ENCODE results near the gene RNU6-8.
A peak's percentile ranks its signal among the peaks of the same experiment; 100 is the strongest.

Gene RNU6-8

GRCh38 chr14:32201193-32201815 lies 1.8 kb downstream of the RNU6-8 start (continued):
- no peak for TF ChIP-seq ZBTB26 (tag by site-specific recombination; optimal IDR thresholded peaks at IDR 0.05)
- no peak for TF ChIP-seq ZNF292 (tag by site-specific recombination; IDR thresholded peaks at IDR 0.05; ENCODE audit: borderline replicate concordance, low read depth)
- no peak for TF ChIP-seq ZNF510 (tag by site-specific recombination; IDR thresholded peaks at IDR 0.05; ENCODE audit: insufficient replicate concordance)
- TF ChIP-seq ZNF513 (tag by site-specific recombination; IDR thresholded peaks at IDR 0.05): no peak
- no peak for TF ChIP-seq ZNF776 (tag by site-specific recombination; IDR thresholded peaks at IDR 0.05; ENCODE audit: borderline replicate concordance)
- TF ChIP-seq ZNF610 (tag by site-specific recombination; IDR thresholded peaks at IDR 0.05; ENCODE audit: borderline replicate concordance): no peak; the same call in none of the 2 replicates
- no peak for TF ChIP-seq ZNF157 (tag by site-specific recombination; IDR thresholded peaks at IDR 0.05)
- TF ChIP-seq MYNN (tag by site-specific recombination; IDR thresholded peaks at IDR 0.05; ENCODE audit: borderline replicate concordance): no peak
- TF ChIP-seq ZNF701 (tag by site-specific recombination; IDR thresholded peaks at IDR 0.05): no peak
- TF ChIP-seq KLF10 (tag by site-specific recombination; IDR thresholded peaks at IDR 0.05): peak; percentile 64
- TF ChIP-seq ZNF792 (tag by site-specific recombination; IDR thresholded peaks at IDR 0.05): no peak
- TF ChIP-seq ZNF747 (tag by site-specific recombination; IDR thresholded peaks at IDR 0.05): no peak
- no peak; the same call in 1 of the 2 replicates for TF ChIP-seq ZNF501 (tag by site-specific recombination; IDR thresholded peaks at IDR 0.05)
- no peak for TF ChIP-seq ZNF529 (tag by site-specific recombination; IDR thresholded peaks at IDR 0.05; ENCODE audit: insufficient replicate concordance)
- TF ChIP-seq ZNF133 (tag by site-specific recombination; IDR thresholded peaks at IDR 0.05): no peak
- TF ChIP-seq KLF1 (tag by site-specific recombination; IDR thresholded peaks at IDR 0.05): peak; percentile 71
- no peak for TF ChIP-seq ZNF585B (tag by site-specific recombination; IDR thresholded peaks at IDR 0.05)
- no peak for TF ChIP-seq ZNF146 (tag by site-specific recombination; IDR thresholded peaks at IDR 0.05)
- TF ChIP-seq ZNF175 (tag by site-specific recombination; IDR thresholded peaks at IDR 0.05): no peak
- no peak for TF ChIP-seq ZFP41 (tag by site-specific recombination; IDR thresholded peaks at IDR 0.05; ENCODE audit: borderline replicate concordance)
- TF ChIP-seq ZNF624 (tag by site-specific recombination; IDR thresholded peaks at IDR 0.05): no peak
- no peak for TF ChIP-seq ZNF704 (tag by site-specific recombination; IDR thresholded peaks at IDR 0.05)
- peak; percentile 93 for TF ChIP-seq ZNF335 (tag by site-specific recombination; conservative IDR thresholded peaks at IDR 0.05)
- no peak for TF ChIP-seq GLI4 (tag by site-specific recombination; IDR thresholded peaks at IDR 0.05)
- no peak for TF ChIP-seq ZNF211 (tag by site-specific recombination; IDR thresholded peaks at IDR 0.05; ENCODE audit: low read depth)
- no peak for TF ChIP-seq ZIC2 (tag by site-specific recombination; IDR thresholded peaks at IDR 0.05)
- 0 out of 2 replicates have a peak, but pooled peaks have one; percentile 21 for TF ChIP-seq ZEB2 (tag by site-specific recombination; IDR thresholded peaks at IDR 0.05)
- 0 out of 2 replicates have a peak, but pooled peaks have one; percentile 7 for TF ChIP-seq OVOL3 (tag by site-specific recombination; IDR thresholded peaks at IDR 0.05)
- TF ChIP-seq KLF8 (tag by site-specific recombination; IDR thresholded peaks at IDR 0.05): peak; percentile 47; the same call in 1 of the 2 replicates
- no peak for TF ChIP-seq ZNF549 (tag by site-specific recombination; IDR thresholded peaks at IDR 0.05)
- peak; percentile 70; the same call in 1 of the 2 replicates for TF ChIP-seq ZFP69B (tag by site-specific recombination; IDR thresholded peaks at IDR 0.05)
- peak; percentile 59 for TF ChIP-seq ZBTB8A (tag by site-specific recombination; IDR thresholded peaks at IDR 0.05)
- no peak for TF ChIP-seq ZNF530 (tag by site-specific recombination; IDR thresholded peaks at IDR 0.05; ENCODE audit: low read depth)
- no peak for TF ChIP-seq ZFP37 (tag by site-specific recombination; IDR thresholded peaks at IDR 0.05)
- TF ChIP-seq ZNF645 (tag by site-specific recombination; IDR thresholded peaks at IDR 0.05): no peak
- no peak for TF ChIP-seq ATF2 (tag by site-specific recombination; IDR thresholded peaks at IDR 0.05; ENCODE audit: low read depth)
- no peak for TF ChIP-seq ZNF366 (tag by site-specific recombination; conservative IDR thresholded peaks at IDR 0.05)

All from HEK293 (cell line).